DOHH2 (cell line): ENCODE results near the gene ABRAXAS1.

ENCODE experiments used
- H3F3A ChIP-seq: fragments of 200-600 bp; sonication (generic), shearing (Covaris generic); 2 replicates; pipeline ENCODE4 v1.6.0; 2016; ENCODE audit warnings: antibody characterized with exemption, mild to moderate bottlenecking; ENCODE audit not compliant: control insufficient read depth, insufficient read depth
- H3K27ac ChIP-seq: fragments of 200-600 bp; sonication (generic); 2 replicates; pipeline ENCODE4 v1.5.1; 2014; ENCODE audit warnings: low read depth, mild to moderate bottlenecking, low read length, moderate library complexity
- H3K27me3 ChIP-seq: fragments of 200-600 bp; sonication (generic); 2 replicates; pipeline ENCODE4 v1.6.1; 2014; ENCODE audit warnings: mild to moderate bottlenecking, low read length, mixed read lengths; ENCODE audit not compliant: control insufficient read depth
- H3K36me3 ChIP-seq: fragments of 200-600 bp; sonication (generic); 2 replicates; pipeline ENCODE4 v1.6.1; 2014; ENCODE audit warnings: mild to moderate bottlenecking, low read length, moderate library complexity, mixed read lengths; ENCODE audit not compliant: control insufficient read depth
- H3K4me1 ChIP-seq: fragments of 200-600 bp; sonication (generic); 2 replicates; pipeline ENCODE4 v1.6.1; 2014; ENCODE audit warnings: mild to moderate bottlenecking, low read length, mixed read lengths; ENCODE audit not compliant: control insufficient read depth
- H3K4me2 ChIP-seq: fragments of 200-600 bp; sonication (generic); 2 replicates; pipeline ENCODE4 v1.6.0; 2014; ENCODE audit warnings: mild to moderate bottlenecking, low read length, moderate library complexity
- H3K4me3 ChIP-seq: fragments of 200-600 bp; sonication (generic); 2 replicates; pipeline ENCODE4 v1.5.1; 2014; ENCODE audit warnings: mild to moderate bottlenecking, low read length, mixed read lengths
- H3K79me2 ChIP-seq: fragments of 200-600 bp; sonication (generic); 2 replicates; pipeline ENCODE4 v1.6.1; 2014; ENCODE audit warnings: mild to moderate bottlenecking, low read length, mixed read lengths; ENCODE audit not compliant: control insufficient read depth
- H3K9me2 ChIP-seq: fragments of 200-600 bp; sonication (generic); replicated peaks from 2 replicates; pipeline ENCODE4 v1.6.1; 2014; ENCODE audit warnings: mild to moderate bottlenecking, low read length, mixed read lengths; ENCODE audit not compliant: control insufficient read depth
- H3K9me3 ChIP-seq: fragments of 200-600 bp; sonication (generic); 2 replicates; pipeline ENCODE4 v1.6.1; 2014; ENCODE audit warnings: antibody characterized with exemption, low read length, mixed read lengths; ENCODE audit not compliant: control insufficient read depth, insufficient read depth
- H4K20me1 ChIP-seq: fragments of 200-600 bp; sonication (generic); 2 replicates; pipeline ENCODE4 v1.6.0; 2014; ENCODE audit warnings: low read depth, mild to moderate bottlenecking, antibody characterized with exemption, low read length, moderate library complexity; ENCODE audit not compliant: control insufficient read depth, insufficient read depth
- EZH2phosphoT487 ChIP-seq: fragments of 200-600 bp; sonication (generic); IDR thresholded peaks from 2 replicates; pipeline ENCODE4 v1.6.1; 2017; ENCODE audit warnings: borderline replicate concordance, mild to moderate bottlenecking, antibody characterized with exemption, low read length, moderate library complexity, mixed read lengths
- TF ChIP-seq, protein P1 (sequence below): fragments of 200-600 bp; sonication (generic); IDR thresholded peaks from one replicate; pipeline ENCODE4 v1.5.1; 2014; ENCODE audit warnings: antibody characterized with exemption, mild to moderate bottlenecking, low read depth, low read length; ENCODE audit not compliant: poor library complexity, severe bottlenecking

Gene ABRAXAS1

GRCh38 chr4:83436680-83437079 is 48.2 kb downstream of the ABRAXAS1 start:
- Histone ChIP-seq H3K27me3 (no peaks in the 10 kb centered on the region), H3K27ac (peak overlapping the region; percentile 95; the same call in 1 of the 2 replicates), H3K4me3 (no peak overlapping the region), H3K4me2 (peak overlapping the region; percentile 32), H3K4me1 (peaks cover 50% of the 10 kb centered on the region), H3K9me2 (no peaks in the 10 kb centered on the region), H3K9me3 (no peaks in the 10 kb centered on the region), H3K36me3 (peaks cover 72% of the 10 kb centered on the region), H4K20me1 (no peaks in the 10 kb centered on the region), H3K79me2 (peaks cover 9% of the 10 kb centered on the region), H3F3A (peaks cover 42% of the 10 kb centered on the region)
- no peak for TF ChIP-seq EZH2phosphoT487
- TF ChIP-seq, protein P1, sequence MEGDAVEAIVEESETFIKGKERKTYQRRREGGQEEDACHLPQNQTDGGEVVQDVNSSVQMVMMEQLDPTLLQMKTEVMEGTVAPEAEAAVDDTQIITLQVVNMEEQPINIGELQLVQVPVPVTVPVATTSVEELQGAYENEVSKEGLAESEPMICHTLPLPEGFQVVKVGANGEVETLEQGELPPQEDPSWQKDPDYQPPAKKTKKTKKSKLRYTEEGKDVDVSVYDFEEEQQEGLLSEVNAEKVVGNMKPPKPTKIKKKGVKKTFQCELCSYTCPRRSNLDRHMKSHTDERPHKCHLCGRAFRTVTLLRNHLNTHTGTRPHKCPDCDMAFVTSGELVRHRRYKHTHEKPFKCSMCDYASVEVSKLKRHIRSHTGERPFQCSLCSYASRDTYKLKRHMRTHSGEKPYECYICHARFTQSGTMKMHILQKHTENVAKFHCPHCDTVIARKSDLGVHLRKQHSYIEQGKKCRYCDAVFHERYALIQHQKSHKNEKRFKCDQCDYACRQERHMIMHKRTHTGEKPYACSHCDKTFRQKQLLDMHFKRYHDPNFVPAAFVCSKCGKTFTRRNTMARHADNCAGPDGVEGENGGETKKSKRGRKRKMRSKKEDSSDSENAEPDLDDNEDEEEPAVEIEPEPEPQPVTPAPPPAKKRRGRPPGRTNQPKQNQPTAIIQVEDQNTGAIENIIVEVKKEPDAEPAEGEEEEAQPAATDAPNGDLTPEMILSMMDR: no peak

DNA sequence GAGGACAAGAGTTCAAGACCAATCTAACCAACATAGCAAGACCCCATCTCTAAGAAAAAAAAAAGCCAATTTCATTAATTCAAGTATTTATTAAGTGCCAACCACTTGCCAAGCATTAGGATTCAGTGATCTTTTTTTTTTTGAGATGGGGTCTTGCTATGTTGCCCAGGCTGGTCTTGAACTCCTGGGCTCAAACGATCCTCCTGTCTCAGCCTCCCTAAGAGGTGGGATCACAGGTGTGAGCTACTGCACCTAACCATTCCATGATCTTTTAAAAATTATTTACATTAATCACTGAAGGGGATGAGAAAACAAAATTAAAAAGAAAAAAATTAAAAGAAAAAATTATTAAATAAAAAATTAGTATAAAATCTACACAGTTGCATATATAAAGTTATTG is 53.7 kb downstream of the ABRAXAS1 start:
- H3K36me3 ChIP-seq: peaks cover 63% of the 10 kb centered on the region
- H4K20me1 ChIP-seq: no peaks in the 10 kb centered on the region
- no peak overlapping the region for H3K4me3 ChIP-seq
- H3K4me1 ChIP-seq: peaks cover 11% of the 10 kb centered on the region
- H3K79me2 ChIP-seq: no peaks in the 10 kb centered on the region
- H3K9me2 ChIP-seq: no peaks in the 10 kb centered on the region
- TF ChIP-seq, protein P1: no peak
- no peak for TF ChIP-seq EZH2phosphoT487
- no peak overlapping the region for H3K4me2 ChIP-seq
- peaks cover 11% of the 10 kb centered on the region; the same call in 1 of the 2 replicates for H3F3A ChIP-seq
- H3K27ac ChIP-seq: no peak overlapping the region
- H3K27me3 ChIP-seq: no peaks in the 10 kb centered on the region
- no peaks in the 10 kb centered on the region for H3K9me3 ChIP-seq

DNA sequence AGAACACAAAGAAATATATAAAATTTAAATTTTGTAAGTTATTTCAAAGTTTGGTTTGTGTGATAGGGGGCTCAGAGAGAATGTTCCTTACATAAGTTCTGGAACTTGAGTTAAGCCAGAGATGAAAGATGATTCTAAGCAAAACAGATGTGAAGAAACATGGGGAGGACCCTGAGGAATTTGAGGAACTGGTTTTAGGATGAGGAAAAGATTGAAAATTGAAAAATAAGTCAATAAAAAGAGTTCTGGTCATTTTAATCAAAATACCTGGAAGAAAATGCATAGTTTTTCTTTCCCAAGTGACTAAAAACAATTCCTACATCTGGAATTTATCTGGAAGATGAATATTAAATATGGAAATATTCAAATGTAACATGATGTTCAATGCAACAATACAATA is 66.7 kb downstream of the ABRAXAS1 start:
- Histone ChIP-seq H3K9me2 (no peaks in the 10 kb centered on the region), H3K27ac (no peak overlapping the region), H3K9me3 (no peaks in the 10 kb centered on the region), H3K79me2 (no peaks in the 10 kb centered on the region), H3K27me3 (no peaks in the 10 kb centered on the region), H3K4me2 (no peak overlapping the region), H3K4me1 (no peaks in the 10 kb centered on the region), H3K4me3 (no peak overlapping the region), H4K20me1 (no peaks in the 10 kb centered on the region), H3F3A (no peaks in the 10 kb centered on the region), H3K36me3 (peaks cover 80% of the 10 kb centered on the region)
- no peak for TF ChIP-seq EZH2phosphoT487
- TF ChIP-seq, protein P1: no peak
